Activated T-helper 1 cell treated with Interleukin-2 at 50 U/mL for 16 hours (primary cell): ENCODE measurements around the gene ANKRD36B.
"Not testable (repeated sequence)": the region's sequence is repeated elsewhere in the genome, so short reads cannot be mapped to it uniquely, and the experiment has no call there.

Source experiments
- DNase-seq: peaks from one replicate; pipeline ENCODE4 v3.0.0-alpha.2; 2020; ENCODE audit warnings: low read depth

The ANKRD36B gene

DNA sequence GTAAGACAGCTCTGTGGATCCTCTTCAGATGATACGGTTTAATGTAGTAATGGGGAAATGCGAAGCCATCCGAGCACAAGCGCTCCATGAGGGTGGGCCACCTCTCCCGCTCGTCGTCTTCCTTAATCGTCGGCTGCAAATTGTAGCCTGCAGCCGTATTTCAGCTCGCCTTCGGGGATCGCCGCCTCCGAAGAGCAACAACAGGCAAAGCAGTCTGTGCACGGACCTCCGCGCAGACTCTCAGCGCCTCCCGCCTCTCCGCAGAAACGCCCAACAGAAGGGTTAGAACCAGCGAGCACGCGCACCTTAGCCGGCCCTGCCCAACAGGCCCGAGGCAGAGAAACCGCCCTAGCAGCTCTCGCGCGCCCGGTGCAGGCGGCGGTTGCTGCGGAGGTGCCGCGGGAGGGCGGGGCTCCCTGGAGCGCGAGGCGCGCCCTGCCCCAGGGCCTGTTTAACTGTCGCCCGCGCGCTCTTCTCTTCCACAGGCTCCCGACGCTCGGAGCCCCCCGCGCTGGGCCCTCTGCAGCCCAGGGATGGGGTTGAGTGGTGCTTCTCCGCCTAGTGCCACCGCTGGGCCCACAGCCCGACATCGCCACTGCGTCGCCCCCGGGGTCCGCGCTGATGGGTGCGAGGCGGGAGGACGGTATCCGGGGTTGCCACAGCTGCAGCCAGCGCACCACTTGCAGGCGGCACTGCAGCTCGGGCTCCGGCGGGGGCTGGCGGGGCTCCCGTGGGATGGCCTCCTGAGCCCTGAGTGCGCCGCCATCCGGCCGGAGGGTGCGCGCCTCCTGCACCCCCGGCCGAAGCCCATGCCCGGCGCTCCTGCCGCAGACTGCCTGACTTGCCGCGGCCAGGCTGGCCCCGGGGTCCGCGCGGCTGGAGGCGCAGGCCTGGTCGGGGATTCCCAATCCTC, at the start of gene ANKRD36B:
Gene ANKRD36B, minus strand, starts transcription at position 280 of the 913 bp plus-strand sequence. Its CDS starts 192 bp downstream, at position 88.
- peak; percentile 41 for DNase-seq

DNA sequence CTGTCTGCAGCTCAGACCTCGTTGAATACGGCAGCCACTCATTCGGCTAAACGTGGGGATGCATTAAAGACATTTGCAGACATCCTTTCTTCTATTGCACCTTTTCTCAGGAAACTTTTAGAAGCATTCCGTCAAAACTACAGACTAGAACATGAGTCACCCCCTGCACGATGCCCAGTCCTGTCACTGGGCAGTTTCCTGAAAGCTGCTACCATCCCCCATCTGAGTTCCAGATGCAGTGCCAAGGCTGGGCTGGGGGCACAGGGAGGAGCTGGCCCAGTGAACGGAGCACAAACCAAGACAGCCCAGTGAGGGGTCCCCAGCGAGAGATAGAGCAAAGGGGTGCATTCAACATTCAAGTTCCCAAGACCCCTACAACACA, 36.4 kb upstream of the ANKRD36B start:
- not testable (repeated sequence) for DNase-seq

DNA sequence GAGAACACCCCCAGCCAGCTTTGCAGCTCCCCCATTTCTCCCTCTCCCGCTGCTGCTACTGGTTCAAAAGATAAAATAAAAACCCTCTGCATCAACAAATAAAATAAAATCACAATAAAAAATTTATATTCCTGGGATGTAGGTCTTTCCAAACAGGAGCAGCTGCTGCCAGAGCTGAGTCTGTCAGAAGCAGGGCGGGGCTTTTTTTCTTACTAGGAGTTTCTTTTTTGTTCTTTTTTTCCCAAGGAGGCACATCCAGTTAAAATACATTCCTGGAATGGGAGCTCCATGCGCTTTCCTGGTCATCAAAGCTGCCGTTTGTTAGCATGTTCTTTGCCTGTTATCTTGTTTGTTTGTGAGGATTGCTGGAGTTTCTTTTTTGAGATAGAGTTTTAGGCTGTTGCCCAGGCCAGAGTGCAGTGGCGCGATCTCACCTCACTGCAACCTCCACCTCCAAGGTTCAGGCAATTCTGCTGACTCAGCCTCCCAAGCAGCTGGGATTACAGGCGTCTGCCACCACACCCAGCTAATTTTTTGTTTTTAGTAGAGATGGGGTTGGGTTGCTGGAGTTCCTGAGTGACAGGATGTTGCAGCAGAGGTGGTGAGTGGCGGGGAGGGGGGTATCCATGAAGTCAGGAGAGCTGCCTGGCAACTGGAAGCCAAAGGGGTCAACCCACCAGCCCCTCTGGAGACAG, 35.8 kb upstream of the ANKRD36B start:
- not testable (repeated sequence) for DNase-seq

DNA sequence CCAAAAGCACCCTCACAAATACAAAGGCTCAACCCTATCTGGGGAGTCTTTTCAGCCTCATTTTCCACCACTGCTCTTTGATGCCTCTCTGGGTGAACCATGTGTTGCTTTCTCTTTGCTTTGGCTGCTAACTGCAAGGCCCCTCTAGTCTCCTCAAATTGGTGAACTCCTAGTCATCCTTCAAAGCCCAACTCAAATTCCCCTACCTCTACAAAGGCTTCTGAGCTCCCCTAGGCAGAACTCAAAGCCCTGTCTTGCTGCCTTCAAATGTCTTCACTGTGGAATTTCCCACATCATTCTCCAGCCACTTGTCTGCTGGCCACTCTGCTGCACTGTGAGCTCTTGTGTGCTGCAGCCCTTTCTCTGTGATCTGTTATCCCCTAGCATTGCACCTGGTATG, 33.3 kb upstream of the ANKRD36B start:
- DNase-seq = not testable (repeated sequence)

DNA sequence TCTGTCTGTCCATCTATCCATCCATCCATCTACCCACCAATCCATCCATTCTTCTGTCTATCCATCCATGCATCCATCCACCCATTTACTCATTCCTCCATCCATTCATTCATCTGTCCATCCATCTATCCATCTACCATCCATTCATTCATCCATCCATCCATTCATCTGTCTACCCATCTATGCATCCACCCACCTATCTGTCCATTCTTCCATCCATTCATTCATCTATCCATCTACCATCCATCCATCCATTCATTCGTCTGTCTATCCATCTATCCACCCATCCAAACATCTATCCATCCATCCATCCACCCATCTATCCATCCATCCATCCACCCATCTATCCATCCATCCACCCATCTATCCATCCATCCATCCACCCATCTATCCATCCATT, 30.8 kb upstream of the ANKRD36B start:
- not testable (repeated sequence) for DNase-seq

DNA sequence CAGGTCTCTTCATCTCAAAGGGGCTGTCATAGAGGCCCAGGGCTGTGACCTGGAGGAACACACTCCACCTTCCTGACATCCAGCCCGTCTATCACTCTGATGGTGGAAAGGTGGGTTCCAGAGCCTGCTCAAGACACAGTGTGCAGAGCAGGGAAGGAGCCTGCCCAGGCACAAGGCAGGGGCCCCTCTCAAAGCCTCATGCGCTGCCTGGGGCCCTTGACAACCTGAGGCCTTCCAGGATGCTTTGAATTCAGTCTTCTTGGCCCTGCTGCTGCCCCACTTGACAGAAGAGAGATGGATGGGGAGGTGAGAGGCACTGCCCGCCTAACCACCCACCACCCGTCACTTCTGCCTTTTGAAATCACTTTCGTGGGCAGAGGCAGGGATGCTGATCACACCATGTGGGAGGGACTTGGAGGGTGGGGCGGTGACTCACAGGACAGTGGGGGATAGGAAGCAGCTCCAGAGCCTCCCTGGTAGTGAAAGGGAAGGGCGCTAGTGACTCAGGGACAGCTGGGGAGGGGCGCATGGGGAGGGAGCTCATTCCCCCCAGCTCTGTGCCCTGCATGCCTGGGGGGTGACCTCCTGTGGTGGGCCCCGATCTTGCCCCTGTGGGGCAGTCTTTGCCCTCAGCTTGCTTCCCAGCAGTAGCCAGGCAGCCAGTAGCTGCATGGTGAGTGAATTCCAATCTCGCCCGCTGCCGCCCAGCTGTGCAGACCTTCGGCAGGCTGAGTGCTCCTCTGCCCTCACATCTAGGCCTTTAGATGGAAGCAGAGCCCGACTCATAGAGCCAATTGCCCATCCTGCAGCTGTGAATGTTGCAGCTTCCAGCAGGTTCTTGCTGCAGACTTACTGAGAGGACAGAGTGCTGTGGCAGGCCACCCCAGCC, 29.5 kb upstream of the ANKRD36B start:
- not testable (repeated sequence) for DNase-seq

DNA sequence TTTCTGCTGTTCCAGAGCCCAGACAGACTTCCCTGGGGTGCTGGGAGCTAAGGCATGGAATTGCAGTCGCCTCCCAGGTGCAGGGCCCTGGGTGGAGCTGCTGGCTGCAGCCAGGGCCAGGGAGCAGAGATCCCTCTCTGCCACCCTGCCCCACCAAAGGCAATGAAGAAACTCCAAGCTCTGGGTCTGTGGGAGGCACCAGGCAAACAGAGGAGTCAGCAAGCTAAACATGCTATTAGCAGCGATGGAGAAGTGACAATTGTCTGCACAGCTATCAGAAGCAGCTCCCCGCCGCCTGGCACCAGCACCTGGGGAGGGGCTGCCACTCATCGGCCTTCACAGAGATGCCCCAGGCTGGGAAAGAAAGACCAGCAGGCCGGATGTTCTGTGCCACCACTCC, 28.2 kb upstream of the ANKRD36B start:
- DNase-seq = no peak

DNA sequence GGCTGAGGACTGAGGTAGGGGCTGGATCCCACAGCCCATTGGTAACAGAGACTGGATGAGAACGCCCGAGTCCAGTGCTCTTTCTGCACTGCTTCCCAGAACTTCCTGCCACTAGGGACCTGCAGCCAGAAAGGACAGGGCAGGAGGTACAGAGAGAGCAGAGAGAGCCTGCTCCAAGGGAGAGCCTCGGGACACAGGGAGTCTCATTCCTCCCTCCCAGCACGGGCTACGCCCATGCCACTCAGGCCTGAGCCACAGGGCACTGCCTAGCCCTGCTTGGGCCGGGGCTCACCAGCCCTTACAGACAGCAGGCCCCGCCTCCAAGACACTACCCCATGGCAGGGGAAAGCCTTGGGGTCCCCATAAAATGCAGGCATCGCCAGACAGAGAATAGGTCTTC, 26.1 kb upstream of the ANKRD36B start:
- DNase-seq = not testable (repeated sequence)

DNA sequence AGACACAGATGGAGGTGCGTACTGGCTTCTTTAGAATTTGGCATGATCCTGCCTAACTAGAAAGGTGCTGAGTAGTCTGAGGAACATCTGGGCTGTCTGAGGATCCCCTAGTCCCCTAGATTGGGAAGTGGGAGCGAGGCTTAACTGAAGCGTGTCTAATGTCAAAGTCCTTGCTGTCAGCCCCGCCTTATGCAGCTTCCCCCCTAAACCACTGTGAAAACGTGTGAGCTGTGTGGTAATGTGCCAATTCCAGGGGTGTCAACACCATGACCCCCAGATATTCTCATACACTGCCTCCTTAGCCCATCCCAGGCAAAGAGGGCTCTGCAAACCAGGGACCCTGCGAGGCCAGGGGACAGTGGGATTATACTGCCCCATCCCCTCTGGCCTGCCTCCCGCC, 22.2 kb upstream of the ANKRD36B start:
- not testable (repeated sequence) for DNase-seq

DNA sequence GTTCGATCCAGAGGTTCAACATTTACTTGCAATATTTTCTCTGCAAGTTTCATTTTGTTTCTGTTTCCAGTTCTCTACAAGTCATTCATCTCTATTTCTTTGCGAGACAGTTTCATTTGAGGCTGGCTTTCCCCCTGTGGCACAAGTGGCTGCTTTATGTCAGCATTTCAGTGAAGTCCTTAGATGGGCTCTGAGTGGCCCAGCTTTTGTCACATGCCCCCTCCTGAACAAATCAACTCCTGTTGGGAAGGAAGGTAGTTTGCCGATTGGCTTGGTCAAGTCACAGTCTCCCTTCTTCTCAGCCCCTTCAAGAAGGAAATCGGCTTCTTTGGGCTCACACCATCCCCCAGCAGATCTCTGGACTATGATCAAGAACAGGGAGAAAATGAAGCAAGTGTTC, 19.1 kb upstream of the ANKRD36B start:
- not testable (repeated sequence) for DNase-seq

DNA sequence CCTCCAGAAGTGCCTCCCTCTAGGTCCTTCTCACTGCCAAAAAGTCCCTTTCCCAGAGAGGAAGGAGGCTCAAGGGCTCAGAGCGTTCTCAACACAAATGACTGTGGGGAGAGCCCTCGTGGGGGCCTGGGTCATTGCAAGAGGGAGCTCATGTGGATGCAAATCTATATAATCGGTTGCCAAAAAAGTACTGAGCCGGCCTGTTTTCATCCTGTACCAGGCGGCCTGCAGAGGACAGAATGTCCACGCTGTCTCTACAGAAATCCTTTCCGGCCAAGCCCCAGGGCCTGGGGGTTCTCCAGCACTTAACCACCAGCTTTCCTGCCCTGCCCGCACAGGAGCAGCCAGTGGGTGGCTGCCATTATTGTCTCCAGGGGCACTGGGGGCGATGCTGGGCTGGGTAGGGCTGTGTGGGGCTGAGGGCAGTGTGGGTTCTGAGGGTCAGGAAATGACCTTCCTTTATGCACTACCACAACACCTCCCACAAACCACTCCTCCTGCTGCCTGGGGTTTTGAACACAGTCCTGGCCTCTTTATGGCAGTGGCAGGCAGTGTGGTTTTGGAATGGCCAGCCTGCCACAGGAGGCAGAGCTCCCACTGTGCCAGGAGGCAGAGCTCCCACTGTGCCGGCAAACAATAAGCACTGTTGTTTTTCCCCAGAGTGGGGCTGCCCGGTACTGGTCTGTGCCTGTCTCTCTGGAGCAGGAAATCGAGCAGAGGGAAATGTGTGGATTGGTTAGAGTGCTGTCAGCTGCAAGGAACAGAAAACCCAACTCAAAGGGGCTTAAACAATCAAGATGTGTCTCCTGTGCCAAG, 16.1 kb upstream of the ANKRD36B start:
- not testable (repeated sequence) for DNase-seq

DNA sequence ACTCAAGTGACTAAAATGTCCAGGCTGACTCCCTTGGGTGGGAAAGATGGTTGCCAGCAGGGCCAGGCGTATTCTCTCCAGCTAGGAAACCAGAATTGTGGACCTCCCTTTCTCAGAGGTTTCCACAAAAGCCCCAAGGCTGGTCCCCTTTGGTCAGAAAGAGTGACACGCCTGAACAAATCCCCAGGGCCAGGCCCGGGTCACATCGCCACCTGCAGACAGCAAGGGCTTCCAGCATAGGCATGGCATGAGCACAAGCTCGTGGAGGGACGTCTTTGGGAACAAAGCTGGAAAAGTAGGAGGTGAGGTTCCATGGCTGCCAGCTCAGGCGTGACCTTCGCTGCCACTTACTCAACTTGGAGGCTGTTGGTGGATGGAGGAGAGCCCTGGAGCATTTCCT, 15.4 kb upstream of the ANKRD36B start:
- DNase-seq = not testable (repeated sequence)

DNA sequence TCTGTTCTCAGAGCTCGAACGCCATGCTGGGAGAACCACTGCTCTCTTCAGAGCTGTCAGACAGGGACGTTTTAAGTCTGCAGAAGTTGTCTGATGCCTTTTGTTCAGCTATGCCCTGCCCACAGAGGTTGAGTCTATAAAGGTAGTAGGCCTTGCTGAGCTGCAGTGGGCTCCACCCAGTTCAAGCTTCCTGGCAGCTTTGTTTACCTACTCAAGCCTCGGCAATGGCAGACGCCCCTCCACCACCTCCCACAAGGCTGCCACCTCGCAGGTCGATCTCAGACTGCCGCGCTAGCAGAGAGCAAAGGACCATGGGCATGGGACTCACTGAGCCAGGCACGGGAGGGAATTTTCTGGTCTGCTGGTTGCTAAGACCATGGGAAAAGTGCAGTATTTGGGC, 11.9 kb upstream of the ANKRD36B start:
- DNase-seq = not testable (repeated sequence)

DNA sequence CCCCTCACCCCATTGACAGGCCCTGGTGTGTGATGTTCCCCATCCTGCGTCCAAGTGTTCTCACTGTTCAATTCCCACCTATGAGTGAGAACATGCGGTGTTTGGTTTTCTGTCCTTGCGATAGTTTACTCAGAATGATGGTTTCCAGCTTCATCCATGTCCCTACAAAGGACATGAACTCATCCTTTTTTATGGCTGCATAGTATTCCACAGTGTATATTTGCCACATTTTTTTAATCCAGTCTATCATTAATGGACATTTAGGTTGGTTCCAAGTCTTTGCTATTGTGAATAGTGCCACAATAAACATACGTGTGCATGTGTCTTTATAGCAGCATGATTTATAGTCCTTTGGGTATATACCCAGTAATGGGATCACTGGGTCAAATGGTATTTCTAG, 6.5 kb upstream of the ANKRD36B start:
- DNase-seq = not testable (repeated sequence)

DNA sequence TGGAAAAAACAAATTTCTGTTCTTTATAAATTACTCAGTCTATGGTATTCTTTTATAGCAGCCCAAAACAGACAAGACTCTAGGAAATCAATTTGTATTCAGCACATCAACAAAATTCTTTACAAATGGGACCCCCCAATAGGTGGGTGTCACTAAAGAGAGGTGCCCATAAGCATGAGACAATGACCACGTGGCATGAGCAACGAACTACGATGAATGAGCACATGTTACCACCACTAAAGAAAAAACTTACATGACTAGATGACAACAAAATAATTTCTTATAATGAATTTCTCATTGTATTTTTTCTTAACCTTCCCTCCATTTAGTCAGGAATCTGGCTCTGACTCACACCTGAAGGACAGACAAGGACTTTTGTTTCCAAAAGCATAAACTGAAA, 3.8 kb upstream of the ANKRD36B start:
- not testable (repeated sequence) for DNase-seq

DNA sequence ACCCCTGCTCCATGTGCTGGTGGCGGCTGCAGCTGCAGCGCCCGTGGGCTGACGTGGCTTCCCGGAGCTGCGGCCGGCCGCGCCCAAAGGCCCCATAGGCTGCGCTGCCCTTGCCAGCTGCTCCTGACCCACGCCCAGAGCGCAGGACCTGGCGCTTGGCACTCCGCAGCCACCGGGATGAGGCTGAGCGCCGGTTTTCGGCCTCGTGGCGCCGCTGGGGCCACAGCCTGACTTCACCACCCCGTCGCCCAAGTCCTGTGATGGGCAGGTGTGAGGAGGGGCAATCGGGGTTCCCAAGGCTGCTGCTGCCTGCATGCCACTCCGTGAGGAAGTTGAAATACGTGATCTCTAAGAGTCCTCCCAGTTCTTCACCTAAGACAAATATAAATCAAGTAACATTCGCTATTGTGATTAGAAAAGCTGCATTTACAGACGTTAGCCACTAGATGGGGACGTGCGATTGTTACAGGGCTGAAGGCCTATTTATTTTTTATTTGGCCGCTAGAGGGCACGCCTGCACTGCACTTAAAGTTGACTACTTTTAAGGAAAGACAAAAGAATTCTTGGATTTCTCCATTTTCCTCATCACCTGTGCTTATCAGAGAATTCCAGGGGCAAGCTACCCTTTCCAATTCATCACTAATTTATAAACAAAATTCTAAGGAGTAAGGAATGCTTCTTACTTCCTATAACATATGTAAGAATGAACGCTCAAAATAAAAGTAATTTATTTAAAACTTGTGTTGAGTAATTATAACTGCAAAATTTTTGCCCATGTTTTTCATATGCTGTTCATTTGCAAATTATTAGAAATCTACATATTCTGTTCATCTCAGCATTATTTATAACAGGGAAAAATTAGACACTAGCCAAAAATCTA, 1.1 kb upstream of the ANKRD36B start:
- DNase-seq = peak; percentile 41

DNA sequence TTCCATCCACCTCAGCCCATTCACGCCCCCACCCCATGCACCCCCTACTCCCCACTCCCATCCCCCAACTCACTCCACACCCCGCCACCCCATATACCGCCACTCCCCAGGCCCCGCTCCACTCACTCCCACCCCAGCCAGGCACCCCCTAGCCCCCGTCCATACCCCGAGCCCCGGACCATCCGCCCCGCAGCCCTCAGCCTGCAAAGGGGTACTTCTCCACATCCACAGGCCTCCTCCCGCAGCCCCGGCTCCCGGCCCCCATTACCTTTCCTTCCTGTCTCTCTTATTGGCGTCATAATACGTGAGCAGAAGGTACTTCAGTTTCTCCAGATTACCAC, 450 bp downstream of the ANKRD36B start:
- not testable (repeated sequence) for DNase-seq

DNA sequence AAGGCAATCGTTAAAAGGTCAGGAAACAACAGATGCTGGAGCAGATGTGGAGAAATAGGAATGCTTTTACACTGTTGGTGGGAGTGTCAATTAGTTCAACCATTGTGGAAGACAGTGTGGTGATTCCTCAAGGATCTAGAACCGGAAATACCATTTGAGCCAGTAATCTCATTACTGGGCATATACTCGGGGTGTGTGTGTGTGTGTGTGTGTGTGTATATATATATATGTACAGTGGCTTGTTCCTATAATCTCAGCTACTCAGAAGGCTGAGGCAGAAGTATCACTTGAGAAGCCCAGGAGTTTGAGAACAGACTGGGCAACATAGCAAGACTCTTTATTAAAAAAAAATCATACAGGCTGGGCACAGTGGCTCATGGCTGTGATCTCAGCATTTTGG, 24.0 kb downstream of the ANKRD36B start:
- not testable (repeated sequence) for DNase-seq

DNA sequence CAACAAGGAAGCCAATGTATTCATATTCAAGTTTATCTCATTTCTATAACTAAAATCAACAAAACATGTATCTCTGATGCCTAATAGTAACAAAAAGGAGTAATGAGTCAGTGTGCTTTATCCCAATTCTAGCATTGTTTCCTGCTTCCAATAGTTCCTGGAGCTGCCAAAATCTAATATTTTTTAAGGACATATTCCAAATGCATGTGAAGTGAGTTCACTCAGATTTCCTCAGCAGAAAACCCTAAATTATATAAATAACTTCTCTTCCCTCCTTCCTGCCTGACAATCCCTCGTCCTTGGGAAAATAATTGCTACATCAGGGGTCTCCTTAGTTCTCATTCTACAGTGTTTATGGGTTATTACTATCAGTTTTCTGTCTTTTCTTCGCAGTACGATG, 37.3 kb downstream of the ANKRD36B start:
- DNase-seq = not testable (repeated sequence)

DNA sequence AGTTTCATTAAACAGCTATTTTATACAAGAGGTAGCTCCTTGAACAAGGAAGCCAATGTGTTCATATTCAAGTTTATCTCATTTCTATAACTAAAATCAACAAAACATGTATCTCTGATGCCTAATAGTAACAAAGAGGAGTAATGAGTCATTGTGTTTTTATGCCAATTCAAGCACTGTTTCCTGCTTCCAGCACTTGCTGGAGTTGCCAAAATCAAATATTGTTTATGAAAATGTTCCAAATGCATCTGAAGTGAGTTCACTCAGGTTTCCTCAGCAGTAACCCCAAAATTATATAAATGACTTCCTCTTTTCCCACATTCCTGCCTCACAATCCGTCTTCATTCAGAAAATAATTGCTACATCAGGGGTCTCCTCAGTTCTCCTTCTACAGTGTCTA, 39.2 kb downstream of the ANKRD36B start:
- DNase-seq = not testable (repeated sequence)
